ENCODE results near the gene PITPNC1. TPM values are rescaled to one million over a fixed set of nuclear protein-coding genes. Genes with fewer than 3 reads are reported as not detected.

Gene PITPNC1
- total RNA-seq, 2 donors from 2014 or later, result 12.5 to 18.1 TPM

- no peaks in the 10 kb centered on the region for H3K27me3 ChIP-seq
- peak; percentile 61 for DNase-seq (ENCODE audit: low spot score)
- peak in 1 of 2 donors; percentile 42 for TF ChIP-seq CTCF (IDR thresholded peaks at IDR 0.05)
- no peaks in the 10 kb centered on the region for H3K36me3 ChIP-seq
- peaks cover 0 to 3% of the 10 kb centered on the region in 2 donors for H3K9me3 ChIP-seq
- peaks cover 0 to 33% of the 10 kb centered on the region in 2 donors for H3K4me1 ChIP-seq
- no peak overlapping the region for H3K4me3 ChIP-seq
- H3K27ac ChIP-seq, result peak overlapping the region; percentile 71 to 74
Observed at GRCh38 chr17:67474081-67474661, 97.1 kb downstream of the PITPNC1 start.

GRCh38 chr17:67475161-67475937 lies 98.3 kb downstream of the PITPNC1 start:
- TF ChIP-seq CTCF (IDR thresholded peaks at IDR 0.05), result peak; percentile 91 to 92
- Histone ChIP-seq H3K36me3 (no peaks in the 10 kb centered on the region), H3K27ac (peak overlapping the region; percentile 70 to 74), H3K4me3 (no peak overlapping the region), H3K9me3 (peaks cover 0 to 3% of the 10 kb centered on the region in 2 donors), H3K4me1 (peaks cover 0 to 25% of the 10 kb centered on the region in 2 donors), H3K27me3 (no peaks in the 10 kb centered on the region)
- peak; percentile 83 for DNase-seq (ENCODE audit: low spot score)

GRCh38 chr17:67476787-67477335 lies 99.8 kb downstream of the PITPNC1 start:
- H3K4me1 ChIP-seq, result peaks cover 0 to 25% of the 10 kb centered on the region in 2 donors
- TF ChIP-seq CTCF (IDR thresholded peaks at IDR 0.05), result no peak

GRCh38 chr17:67477687-67478086 lies 100.6 kb downstream of the PITPNC1 start:
- no peaks in the 10 kb centered on the region for H3K27me3 ChIP-seq
- no peaks in the 10 kb centered on the region for H3K36me3 ChIP-seq
- no peaks in the 10 kb centered on the region for H3K9me3 ChIP-seq
- H3K4me1 ChIP-seq, result peaks cover 0 to 25% of the 10 kb centered on the region in 2 donors
- TF ChIP-seq CTCF (IDR thresholded peaks at IDR 0.05), result no peak
- DNase-seq (ENCODE audit: low spot score), result peak; percentile 55
- no peak overlapping the region for H3K4me3 ChIP-seq
- H3K27ac ChIP-seq, result peak overlapping the region; percentile 15 to 54

More at GRCh38 chr17:67476787-67477335, 99.8 kb downstream of the PITPNC1 start:
- Histone ChIP-seq H3K27me3 (no peaks in the 10 kb centered on the region), H3K36me3 (no peaks in the 10 kb centered on the region), H3K4me3 (no peak overlapping the region), H3K27ac (peak overlapping the region in 1 of 2 donors; percentile 74), H3K9me3 (no peaks in the 10 kb centered on the region)
- DNase-seq (ENCODE audit: low spot score), result no peak

GRCh38 chr17:67478401-67479041 lies 101.4 kb downstream of the PITPNC1 start:
- Histone ChIP-seq H3K9me3 (no peaks in the 10 kb centered on the region), H3K27ac (peak overlapping the region; percentile 20 to 54), H3K27me3 (no peaks in the 10 kb centered on the region), H3K4me3 (no peak overlapping the region), H3K36me3 (no peaks in the 10 kb centered on the region), H3K4me1 (peaks cover 0 to 23% of the 10 kb centered on the region in 2 donors)
- TF ChIP-seq CTCF (IDR thresholded peaks at IDR 0.05), result no peak
- DNase-seq (ENCODE audit: low spot score), result no peak

All from right atrium auricular region (tissue), 2 donors.